GM04504 (cell line): ENCODE measurements around the gene CPSF3.
"Not testable (repeated sequence)": the region's sequence is repeated elsewhere in the genome, so short reads cannot be mapped to it uniquely, and the experiment has no call there.

ENCODE experiments used
- DNase-seq: peaks from one replicate; pipeline ENCODE4 v3.0.0-alpha.2; 2012; ENCODE audit warnings: low read depth

The CPSF3 gene

DNA sequence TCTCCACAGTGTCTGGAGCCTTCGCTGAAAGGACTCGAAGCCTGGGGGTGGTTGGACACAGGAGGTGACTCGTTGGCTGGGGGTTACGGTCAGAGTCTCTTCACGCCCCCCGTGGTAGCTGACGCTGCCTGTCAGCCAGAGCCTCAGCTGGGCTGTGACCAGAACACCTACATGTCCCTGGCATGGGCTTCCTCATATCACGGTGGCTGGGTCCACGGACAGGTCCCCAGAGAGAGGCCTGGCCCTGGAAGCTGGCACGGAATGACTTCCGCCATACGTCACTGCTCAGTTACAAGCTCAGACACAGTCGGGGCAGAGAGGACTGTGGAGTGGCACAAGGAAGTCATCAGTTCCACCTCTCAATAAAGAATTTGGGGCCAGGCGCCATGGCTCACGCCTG, 28.6 kb upstream of the CPSF3 start:
- no peak for DNase-seq

DNA sequence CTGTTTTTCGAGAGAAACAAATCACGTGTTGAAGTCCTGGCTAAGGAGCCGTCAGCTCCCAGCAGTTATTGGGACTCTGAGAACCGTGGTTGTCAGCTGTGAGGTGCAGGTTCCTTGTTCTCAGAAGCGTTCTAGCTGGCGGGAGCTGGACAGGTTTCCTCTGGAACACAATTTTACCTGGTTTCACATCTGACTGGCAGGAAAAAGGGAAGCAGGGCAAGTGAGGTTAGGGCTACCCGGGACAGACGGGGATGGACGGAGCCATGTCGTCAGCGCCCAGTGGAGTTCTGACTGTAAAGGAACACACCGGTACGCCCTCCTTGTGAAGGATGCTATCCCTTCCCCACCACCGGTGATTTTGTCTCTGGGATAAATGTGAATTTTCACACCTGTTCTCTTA, 26.3 kb upstream of the CPSF3 start:
- DNase-seq = no peak

DNA sequence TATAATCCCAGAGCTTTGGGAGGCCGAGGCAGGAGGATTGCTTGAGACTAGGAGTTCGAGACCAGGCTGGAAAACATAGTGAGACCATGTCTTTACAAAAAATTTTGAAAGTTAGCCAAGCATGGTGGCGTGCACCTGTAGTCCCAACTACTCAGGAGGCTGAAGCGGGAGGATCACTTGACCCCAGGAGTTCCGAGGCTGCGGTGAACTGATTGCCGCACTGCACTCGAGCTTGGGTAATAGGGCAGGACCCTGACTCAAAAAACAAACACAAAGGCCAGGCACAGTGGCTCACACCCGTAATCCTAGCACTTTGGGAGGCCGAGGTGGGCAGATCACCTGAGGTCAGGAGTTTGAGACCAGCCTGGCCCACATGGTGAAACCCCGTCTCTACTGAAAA, 25.2 kb upstream of the CPSF3 start:
- not testable (repeated sequence) for DNase-seq

DNA sequence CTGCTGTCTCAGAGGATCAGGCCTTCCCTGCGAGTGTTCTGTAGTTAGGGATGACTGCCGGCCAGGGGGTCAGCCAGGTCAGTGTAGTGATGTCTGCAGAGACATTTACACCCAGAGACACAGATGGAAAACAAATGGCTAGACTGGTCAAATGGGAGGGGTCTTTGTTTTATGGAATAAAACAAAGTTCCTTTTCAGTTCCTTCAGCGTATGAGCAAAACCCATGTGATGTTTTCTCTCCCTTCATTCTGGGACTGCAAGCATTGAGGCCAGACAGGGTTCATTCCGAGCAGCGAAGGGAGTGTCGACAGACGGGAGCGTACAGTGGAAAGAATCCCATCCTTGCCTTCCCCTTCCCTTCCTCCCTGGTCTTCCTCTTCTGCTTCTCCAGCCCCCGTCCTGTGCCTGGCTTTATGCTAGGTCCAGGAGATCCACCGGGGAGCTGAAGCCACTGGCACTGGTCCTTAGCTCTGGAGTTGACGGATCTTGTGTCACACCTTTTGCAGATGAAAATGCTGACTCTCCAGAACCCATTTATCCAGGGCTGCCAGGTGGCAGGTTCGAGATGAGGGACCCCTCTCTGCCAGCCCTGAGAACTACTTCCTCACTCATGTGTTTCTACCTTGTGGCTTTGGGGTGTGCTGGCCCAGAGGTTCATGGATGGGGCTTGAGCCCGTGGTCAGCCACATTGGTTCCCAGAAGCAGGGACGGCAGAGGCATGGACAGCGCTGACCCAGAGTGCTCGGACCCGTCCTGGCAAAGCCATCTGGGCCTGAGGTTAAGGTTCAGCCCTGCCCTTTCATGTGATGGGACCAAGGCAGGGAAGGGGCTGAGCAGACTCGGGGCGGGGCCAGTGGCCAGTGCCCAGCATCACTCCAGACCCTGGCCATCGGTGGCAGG, 24.3 kb upstream of the CPSF3 start:
- DNase-seq = no peak

DNA sequence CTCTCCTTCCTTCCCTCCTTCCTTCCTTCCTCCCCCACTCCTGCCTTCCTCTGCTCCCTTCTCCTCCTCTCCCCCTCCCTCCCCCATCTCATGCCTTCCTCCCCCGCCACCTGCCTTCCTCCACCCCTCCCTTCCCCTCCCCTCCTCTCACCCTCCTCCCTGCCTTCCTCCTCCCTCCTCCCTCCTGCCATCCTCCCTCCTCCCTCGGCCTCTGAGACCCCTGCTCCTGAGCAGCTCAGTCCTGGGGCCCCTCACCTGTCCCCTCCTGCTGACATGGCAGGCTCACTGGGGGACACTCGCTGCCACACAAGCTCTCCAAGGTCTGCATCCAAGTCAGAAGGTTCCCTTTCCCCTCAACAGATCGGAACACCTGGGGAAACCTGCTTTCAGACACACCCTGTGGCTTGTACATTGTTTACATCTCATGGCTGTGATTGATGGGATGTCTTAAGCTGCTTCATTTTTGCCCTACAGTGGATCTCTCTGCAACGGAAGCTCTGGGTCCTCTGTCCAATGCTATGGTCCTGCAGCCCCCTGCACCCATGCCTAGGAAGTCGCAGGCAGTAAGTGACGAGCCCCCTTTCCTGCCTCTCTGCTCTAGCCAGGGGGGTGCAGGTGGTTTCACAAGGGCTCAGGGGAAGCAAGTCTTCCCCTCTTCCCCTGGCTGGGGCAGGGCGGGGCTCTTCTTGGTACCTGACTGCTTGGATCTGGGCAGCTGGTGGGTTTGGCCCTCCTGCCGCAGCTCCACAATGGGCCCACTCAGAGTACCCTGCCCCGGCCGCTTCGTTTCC, 23.0 kb upstream of the CPSF3 start:
- DNase-seq = no peak

DNA sequence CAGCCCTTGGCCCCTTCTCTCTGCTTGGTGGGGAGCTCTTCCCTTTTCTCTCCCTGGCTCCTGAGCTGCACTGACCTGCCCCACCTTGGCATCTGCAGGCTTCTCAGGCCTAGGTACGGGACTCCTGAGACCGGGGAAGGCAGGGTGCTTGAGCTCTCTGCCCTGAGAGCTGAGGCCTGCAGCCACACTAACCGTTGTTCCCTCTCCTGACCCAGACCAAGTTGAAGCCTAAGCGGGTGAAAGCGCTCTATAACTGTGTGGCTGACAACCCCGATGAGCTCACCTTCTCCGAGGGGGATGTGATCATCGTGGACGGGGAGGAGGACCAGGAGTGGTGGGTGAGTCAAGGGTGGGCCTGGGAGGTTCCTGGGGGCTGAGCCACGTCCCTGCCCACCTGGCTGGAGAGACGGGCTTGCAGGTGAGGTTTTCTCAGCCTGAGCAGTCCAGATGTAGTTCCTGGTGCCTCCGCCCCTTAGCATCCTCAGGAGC, 22.4 kb upstream of the CPSF3 start:
- DNase-seq = no peak

DNA sequence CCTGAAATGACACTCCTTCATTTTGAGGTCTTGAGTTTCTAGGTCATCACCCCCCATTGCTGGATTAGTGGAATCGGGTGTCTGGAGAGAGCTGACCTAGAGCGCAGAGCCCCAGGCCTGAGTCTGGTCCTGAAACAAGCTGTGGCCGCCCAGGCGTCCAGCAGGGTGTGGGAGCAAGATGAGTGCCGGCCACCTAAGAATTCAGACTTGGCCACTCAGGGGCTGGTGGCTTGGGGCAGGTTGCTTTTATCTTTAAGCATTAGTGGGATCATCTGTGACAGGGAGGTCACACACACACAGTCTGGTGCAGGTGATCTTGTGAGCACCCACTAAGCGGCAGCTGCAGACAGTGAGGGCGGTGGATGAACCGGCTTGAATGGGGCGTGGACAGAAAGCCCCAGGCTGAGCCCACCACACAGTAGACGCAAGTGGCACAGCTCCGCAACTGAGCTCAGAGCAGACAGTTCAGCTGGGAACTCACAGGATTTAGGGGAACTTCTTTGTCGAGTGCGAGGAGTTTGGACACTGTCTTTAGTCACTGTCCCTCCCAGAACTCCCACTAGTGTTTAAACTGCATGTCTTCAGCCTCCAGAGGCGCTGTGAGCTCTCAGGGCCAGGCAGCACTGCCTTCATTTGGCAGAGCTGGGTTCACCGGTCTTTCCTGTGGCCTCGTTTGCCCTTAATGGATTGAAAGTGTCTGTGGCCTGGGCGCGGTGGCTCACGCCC, 21.6 kb upstream of the CPSF3 start:
- no peak for DNase-seq

DNA sequence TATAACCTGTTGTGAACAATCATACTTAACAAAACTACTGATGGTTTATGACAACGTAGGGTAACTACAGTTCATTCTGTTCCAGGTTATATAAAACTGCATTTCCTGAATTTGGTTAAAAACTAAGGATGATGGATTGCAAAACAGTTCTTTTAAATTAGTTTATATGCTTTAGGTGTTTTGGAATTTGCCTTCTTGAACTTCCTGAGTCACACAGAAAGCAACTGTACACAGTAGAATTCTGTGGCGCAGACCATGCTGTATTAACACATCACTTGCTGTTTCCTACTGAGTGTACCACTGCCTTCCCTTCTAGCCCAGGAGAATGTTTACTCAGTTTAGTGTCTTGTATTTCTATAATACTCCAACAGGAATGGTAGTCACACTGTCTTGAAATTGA, 19.5 kb upstream of the CPSF3 start:
- DNase-seq = no peak

DNA sequence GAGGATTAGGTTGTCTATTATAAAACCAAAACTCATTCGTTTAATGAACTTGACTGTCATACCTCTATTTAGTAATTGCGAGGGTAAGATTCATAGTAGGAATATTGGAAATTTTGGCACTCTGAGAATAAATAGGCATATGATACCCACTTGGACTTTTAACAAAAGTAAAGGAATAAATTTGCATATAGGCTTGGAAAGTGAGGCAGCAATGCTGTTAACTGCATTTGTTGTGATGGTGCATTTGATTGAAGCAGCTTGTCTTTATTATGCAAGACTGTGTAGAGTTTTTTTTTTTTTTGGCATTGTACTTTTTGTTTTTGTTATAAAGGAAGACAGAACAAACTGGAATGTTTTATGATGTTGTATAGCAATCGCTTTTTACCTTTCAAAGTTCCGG, 19.0 kb upstream of the CPSF3 start:
- no peak for DNase-seq

DNA sequence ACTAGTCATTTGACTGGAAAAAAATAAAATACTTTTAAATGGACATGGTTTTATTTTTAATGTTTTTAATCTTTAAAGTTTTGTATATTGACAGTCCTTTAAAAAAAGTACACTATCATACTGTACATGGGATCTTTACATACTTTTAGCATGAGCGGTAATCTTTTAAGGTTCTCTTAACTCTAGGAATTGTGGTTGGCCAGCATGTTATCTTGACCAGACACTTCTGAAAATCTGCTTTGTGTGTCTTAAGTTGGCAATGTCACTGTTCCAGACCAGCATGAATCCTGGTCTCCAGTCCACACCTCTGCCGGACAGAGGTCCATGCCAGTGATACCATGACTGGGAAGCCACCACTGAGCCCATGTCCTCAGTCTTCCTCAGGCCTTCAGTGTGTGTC, 17.8 kb upstream of the CPSF3 start:
- no peak for DNase-seq

DNA sequence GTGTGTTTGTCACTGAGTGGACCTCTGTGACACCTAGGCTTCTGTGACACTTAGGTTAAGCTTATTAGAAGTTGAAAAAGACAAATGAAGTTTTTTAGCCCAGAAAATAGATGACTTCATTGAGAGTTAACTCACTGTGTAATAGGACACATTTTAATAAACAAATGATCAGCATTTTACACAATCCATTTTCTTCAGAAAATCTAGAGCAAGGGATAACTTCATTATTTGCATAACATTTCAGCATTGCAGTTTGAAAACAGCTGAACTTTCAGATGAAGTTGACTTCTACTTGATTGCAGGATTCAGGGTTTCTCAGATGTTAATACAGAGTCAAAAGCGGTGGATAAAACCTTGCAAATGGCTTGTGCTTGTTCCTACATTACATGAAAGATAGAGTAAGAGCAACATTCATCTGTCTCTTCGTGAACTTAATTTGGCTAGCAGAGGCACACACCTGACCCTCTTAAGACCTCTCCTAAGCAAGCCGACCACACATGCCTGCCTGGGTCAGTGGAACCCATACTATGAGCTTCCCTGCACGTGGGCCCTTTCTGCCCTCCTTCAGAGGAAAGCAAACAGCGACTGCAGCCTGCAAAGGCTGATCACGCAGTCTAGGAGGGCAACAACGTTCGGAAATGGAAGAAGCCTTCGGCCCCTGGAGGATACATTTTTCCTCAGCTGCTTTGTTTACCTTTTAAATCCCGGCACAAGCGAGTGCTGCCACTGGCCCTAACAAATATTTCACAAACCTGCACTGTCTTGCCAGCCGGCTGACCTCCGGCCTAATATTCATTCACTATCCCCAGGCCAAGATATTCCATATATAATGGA, 16.7 kb upstream of the CPSF3 start:
- DNase-seq = no peak

DNA sequence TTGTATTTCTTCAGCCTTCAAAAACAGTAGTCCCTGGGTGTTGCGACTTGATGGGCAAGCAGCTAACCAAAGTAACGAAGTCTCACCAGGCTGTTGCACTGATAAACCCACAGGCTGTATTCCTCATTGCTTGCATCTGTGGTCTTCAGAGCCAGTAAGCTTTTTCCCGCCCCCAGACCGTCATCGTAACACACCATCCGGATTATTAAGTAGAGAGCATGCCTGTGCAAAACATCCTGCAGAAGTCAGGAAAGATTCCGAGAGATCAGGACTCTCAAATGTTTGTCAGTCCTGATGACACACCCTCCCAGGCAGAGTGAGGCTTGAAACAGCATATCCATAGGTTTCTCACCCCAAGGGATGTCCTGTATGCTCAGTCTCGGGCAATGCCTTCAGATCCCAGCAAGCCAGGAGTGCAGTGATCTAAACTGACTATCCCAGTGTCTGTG, 16.1 kb upstream of the CPSF3 start:
- DNase-seq = no peak

DNA sequence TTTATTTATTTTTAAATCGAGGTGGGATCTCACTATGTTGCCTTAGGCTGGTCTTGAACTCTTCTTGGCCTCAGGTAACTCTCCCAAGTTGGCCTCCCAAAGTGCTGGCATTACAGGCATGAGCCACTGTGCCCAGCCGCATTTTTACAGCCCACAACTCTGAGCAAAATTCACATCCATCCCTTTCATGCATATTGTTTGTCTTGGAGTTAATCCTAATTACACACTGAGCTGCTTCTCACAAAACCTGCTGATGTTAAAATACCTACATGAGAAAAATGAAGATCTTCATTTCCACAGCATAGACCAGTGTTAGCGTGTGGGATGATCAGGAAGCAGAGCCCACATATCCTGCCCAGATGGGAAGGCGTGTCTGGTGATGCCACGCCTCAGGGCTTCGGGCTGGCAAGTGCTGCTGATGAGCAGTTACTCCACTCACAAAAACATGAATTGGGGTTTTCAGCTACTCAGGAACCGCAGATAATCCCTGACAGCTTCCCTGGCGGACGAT, 14.8 kb upstream of the CPSF3 start:
- no peak for DNase-seq

DNA sequence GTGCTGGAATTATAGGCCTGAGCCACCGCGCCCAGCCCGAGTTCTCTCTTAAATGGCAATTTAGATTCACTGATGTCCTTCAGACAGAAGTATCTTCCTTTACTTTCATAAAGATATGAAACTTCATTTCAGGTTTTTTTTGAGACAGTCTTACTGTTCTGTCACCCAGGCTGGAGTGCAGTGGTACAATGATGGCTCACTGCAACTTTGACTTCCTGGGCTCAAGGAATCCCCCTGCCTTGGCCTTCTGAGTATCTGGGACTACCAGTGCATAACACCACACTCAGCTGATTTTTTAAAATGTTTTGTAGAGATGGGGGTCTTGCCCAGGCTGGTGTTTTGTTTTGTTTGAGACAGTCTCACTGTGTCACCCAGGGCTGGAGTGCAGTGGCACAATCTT, 13.3 kb upstream of the CPSF3 start:
- DNase-seq = no peak

DNA sequence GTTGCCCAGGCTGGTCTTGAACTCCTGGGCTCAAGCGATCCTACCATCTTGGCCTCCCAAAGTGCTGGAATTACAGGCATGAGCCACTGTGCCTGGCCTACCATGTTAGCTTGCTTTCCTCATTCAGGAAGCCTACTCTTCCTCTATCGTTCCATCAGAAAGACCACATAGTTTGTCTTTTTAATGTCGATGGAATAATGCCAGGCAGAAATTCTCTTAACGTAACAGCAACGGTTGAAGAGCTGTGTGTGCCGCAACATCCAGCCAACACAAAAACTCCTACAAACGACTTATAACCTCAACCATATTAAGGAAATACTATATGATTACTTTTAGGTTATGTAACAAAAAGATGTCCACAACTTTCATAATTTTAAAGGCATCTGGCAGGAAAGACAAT, 10.7 kb upstream of the CPSF3 start:
- no peak for DNase-seq

DNA sequence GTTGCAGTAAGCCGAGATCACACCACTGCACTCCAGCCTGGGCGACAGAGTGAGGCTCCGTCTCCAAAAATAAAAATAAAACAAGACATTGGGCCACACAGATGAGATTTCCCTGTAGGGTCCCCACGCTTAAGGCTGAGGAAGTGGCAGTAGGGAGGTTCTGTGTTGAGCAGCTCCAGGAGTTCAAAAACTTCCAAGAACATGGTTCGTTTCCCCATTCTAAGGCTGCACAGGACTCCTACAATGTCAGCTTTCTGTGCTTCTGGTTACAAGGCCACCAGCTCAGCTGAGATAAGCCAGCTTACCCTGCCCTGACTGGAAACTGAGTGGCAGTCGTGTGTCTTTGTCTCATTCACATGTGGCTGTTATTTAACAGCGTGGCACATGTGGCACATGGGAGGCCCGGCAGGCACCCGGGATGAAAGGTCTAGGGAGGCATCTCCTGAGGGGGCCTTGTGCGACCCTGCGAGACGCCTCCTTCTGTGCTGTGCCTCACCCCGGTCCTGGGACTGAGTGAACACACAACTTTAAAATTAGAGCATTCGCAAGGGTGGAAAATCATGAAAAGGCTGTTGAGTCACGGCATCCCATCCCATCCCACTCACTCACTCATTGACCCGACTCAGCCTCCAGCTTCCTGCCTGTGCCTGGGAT, 7.8 kb upstream of the CPSF3 start:
- DNase-seq = no peak

DNA sequence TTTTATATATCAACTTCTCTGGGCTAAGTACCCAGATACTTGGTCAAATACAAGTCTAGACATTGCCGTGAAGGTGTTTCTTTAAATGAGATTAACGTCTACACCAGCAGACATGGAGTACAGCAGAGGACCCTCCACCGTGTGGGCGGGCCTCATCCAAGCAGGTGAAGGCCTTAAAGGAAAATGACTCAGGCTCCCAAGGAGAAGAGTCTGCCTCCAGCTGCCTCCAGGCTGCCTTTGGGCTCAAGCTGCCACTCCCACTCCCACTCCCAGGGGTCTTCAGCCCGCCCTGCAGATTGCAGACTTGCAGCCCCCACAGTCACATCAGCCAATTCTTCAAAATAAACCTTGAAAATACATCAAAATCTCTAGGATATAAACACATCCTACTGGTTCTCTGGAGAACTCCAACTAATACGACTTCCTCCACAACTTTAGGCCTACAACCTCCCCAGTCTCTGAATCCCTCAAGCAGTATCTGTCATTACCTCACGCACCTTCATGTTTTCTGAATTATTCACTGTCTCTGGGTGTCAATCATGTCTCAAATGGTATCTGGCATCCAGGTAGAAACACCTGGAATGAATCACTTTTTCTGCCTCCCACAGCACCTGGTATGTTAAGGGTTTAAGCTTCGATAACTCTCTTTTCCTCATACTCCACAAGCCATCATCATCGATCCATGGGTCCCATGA, 7.0 kb upstream of the CPSF3 start:
- no peak for DNase-seq

DNA sequence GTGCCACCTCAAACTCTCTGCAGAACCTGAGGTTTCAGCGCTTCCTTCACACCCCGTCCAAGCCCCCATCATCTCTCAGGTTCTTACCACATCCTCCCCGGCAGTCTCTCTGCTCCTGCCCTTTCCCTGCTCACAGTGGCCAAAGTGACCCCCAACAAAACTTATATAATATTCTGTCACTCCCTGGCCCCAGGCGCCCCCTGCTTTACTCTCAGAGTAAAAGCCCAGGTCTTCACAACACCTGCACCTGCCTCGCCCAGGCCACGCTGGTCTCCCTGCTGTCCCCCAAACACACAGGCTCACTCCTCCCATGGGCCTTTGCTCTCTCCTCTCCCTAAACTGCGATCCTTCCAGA, 6.5 kb upstream of the CPSF3 start:
- no peak for DNase-seq

DNA sequence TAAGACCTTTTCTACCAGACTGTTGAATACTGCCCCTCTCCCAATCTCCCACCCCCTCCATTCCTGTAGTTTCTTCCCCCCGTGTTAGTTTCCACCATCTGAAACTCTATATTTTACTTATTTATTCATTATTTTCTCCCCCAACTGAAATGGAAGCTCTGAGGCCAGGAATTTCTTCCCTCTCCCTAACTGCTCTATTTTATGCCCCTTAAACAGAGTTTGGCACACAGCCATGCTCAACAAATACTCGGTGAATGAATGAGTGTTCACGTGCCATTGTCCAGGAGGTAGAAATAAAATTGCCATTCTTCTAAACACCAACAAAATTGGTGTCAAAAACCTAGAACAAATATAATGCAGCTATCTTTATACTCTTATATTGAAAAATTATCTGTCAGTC, 5.7 kb upstream of the CPSF3 start:
- DNase-seq = no peak

DNA sequence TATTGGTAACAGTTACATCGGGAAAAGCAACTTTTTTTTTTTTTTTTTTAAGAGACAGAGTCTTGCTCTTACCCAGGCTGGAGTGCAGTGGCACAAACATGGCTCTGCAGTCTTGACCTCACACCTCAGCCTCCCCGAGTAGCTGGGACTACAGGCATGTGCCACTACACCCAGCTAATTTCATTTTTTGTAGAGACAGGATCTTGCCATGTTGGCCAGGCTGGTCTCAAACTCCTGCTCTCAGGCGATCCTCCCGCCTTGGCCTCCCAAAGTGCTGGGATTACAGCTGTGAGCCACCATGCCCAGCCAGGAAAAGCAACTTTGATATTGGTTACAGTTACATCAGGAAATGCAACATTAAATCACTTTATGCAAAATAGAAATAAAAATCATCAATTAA, 4.7 kb upstream of the CPSF3 start:
- DNase-seq = no peak
